Measurements from ENCODE around the gene CHST11.

GRCh38 chr12:104649217-104649824 is 192.6 kb downstream of the CHST11 start:
- TF ChIP-seq CTCF (IDR thresholded peaks at IDR 0.05; ENCODE audit: insufficient read depth, low read length, poor library complexity, severe bottlenecking) (no peak), EZH2phosphoT487 (conservative IDR thresholded peaks at IDR 0.05; ENCODE audit: low read length) (no peak)
